ENCODE data around the gene ARHGAP24. TPM values are rescaled to one million over a fixed set of nuclear protein-coding genes. Genes with fewer than 3 reads are reported as not detected.

ARHGAP24 gene
- total and polyA plus RNA-seq, 3 donors from 2014 or later: 5.7 to 9.9 (median 9.4) TPM

DNA sequence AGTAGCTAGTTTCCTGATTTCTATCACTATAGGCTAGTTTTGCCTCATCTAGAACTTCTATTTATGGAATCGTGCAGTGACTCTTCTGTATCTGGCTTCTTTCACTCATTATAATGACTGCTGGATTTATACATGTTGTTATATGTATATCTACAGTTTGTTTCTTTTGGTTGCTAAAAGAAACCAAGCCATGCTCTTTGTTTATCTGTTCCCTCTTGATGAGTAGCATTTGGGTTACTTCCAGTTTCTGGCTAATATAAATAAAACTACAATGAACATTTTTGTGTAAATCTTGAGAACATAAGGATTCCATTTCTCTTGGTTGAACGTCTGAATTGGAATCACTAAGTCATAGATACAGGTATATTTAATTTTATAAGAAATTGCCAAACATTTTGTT, 73.9 kb downstream of the ARHGAP24 start:
- no peak overlapping the region for H3K27ac ChIP-seq
- H3K36me3 ChIP-seq (ENCODE audit: low read depth, missing control alignments): no peaks in the 10 kb centered on the region
- no peaks in the 10 kb centered on the region for H3K9me3 ChIP-seq
- no peaks in the 10 kb centered on the region for H3K27me3 ChIP-seq
- DNase-seq: no peak
- WGBS, 2 donors: 59 to 79% methylated on average over 2 of the region's 2 CpGs
- no peak overlapping the region for H3K4me3 ChIP-seq
- intact Hi-C loops (cut with DNase I; ENCODE audit: low total_unique reads): no loop called here
- no peaks in the 10 kb centered on the region for H3K4me1 ChIP-seq
- TF ChIP-seq POLR2A (IDR thresholded peaks at IDR 0.05) (no peak), CTCF (IDR thresholded peaks at IDR 0.05) (no peak)

- no peak for TF ChIP-seq POLR2A (IDR thresholded peaks at IDR 0.05)
- TF ChIP-seq CTCF (IDR thresholded peaks at IDR 0.05): no peak
- no peaks in the 10 kb centered on the region for H3K9me3 ChIP-seq
- H3K27me3 ChIP-seq: no peaks in the 10 kb centered on the region
- no peaks in the 10 kb centered on the region for H3K36me3 ChIP-seq (ENCODE audit: low read depth, missing control alignments)
- no peaks in the 10 kb centered on the region for H3K4me1 ChIP-seq
- DNase-seq: no peak
- 88 to 96% methylated on average over 1 of the region's 1 CpG for WGBS, 2 donors
- no peak overlapping the region for H3K4me3 ChIP-seq
- no peak overlapping the region for H3K27ac ChIP-seq
- intact Hi-C loops (cut with DNase I; ENCODE audit: low total_unique reads): no loop called here
Observed at GRCh38 chr4:85555206-85555605, 80.3 kb downstream of the ARHGAP24 start.

DNA sequence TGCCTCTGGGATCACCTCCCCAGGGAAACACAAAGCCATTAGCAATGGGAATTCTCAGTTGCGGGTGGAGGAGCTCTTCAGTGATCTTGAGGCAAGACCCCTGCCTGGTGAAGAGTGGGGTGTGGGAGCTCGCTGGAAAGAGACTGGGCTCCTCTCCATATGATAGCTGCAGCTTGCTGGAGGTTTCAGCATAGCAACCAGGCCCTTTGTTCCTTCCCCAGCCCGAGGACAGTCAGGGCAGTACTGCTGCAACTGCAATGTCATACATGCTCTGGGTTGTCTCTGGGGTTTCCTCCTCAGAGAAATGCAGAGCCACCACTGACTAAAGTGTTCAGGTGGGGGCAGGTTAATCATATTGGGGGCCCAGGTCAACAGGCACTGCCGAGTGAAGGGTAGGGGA, 81.3 kb downstream of the ARHGAP24 start:
- TF ChIP-seq POLR2A (IDR thresholded peaks at IDR 0.05): no peak
- TF ChIP-seq CTCF (IDR thresholded peaks at IDR 0.05): no peak
- Histone ChIP-seq H3K4me1 (no peaks in the 10 kb centered on the region), H3K27ac (no peak overlapping the region), H3K9me3 (no peaks in the 10 kb centered on the region), H3K27me3 (no peaks in the 10 kb centered on the region), H3K36me3 (ENCODE audit: low read depth, missing control alignments) (no peaks in the 10 kb centered on the region), H3K4me3 (no peak overlapping the region)
- 85 to 88% methylated on average over 4 of the region's 4 CpGs for WGBS, 2 donors
- intact Hi-C loops (cut with DNase I; ENCODE audit: low total_unique reads): no loop called here
- no peak for DNase-seq

DNA sequence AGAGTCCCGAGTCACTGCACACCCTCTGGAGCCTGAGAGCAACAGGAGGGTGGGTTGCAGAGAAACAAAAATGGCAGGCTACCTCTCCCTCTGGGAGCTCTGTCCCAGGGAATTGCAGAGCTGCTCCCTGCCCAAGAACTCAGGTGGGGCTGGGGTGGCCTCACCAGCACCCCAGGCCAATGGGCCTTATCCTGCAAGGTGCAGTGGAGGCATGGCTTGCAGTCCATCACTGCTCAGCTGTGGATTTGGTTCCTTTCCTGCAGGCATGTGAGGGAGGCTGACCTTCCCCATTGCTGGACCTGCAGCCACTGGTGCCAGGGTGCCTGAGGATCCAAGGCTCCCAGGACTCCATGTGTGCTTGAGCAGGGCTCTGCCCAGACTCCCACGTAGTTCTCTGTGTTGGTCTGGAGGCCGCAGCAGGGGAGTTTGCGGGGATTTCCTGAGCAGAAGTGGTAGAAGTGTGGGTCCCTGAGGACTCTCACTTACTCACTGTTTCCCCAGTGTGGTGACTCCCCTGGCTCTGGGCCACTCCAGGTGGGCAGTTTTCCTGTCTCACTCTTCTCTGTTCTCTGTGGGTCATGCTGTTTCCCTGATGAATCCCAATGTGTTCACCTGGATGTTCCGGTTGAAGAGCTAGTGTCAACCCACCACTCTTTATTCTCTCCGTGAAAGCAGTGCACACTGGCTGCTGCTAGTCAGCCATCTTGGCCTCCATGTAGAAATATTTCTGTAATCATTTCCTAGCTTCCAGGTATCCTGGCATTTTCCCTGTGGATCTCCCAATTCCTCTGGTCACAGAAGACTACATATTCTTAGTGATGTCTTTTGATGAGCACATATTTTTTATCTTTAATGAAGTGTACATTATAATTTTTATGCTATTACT, 82.3 kb downstream of the ARHGAP24 start:
- WGBS, 2 donors: 77 to 98% methylated on average over 4 to 6 of the region's 6 CpGs
- H3K27ac ChIP-seq: no peak overlapping the region
- no peaks in the 10 kb centered on the region for H3K27me3 ChIP-seq
- H3K36me3 ChIP-seq (ENCODE audit: low read depth, missing control alignments): no peaks in the 10 kb centered on the region
- DNase-seq: no peak
- H3K4me3 ChIP-seq: no peak overlapping the region
- H3K4me1 ChIP-seq: no peaks in the 10 kb centered on the region
- no peak for TF ChIP-seq CTCF (IDR thresholded peaks at IDR 0.05)
- TF ChIP-seq POLR2A (IDR thresholded peaks at IDR 0.05): no peak
- intact Hi-C loops (cut with DNase I; ENCODE audit: low total_unique reads): no loop called here
- H3K9me3 ChIP-seq: no peaks in the 10 kb centered on the region
